GM04503 (cell line): ENCODE results near the gene ALDH4A1.

Source experiments
- DNase-seq: peaks from one replicate; pipeline ENCODE4 v3.0.0-alpha.2; 2012; ENCODE audit warnings: low read depth

The ALDH4A1 gene

GRCh38 chr1:18921516-18922251 is 19.3 kb upstream of the ALDH4A1 start:
- DNase-seq, result no peak

GRCh38 chr1:18920931-18921330 is 18.6 kb upstream of the ALDH4A1 start:
- DNase-seq, result no peak

DNA sequence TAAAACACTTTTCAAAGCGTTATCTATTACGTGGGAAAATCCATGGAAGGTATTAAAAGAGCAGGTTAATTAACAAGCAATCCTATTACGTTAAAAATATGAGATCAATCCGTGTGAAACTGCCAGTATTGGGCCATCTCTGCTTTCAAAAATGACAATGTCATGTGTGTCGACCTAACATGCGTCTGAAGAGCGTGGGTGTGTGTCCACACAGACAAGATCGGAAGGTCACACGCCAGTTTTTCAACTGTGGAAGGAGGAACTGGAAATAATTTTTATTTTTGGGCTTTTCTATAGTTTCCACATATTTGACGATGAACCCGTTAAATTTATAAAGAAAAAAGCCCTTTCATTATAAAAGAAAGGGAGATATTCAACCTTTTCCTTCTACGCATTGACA is 17.6 kb upstream of the ALDH4A1 start:
- DNase-seq, result no peak

DNA sequence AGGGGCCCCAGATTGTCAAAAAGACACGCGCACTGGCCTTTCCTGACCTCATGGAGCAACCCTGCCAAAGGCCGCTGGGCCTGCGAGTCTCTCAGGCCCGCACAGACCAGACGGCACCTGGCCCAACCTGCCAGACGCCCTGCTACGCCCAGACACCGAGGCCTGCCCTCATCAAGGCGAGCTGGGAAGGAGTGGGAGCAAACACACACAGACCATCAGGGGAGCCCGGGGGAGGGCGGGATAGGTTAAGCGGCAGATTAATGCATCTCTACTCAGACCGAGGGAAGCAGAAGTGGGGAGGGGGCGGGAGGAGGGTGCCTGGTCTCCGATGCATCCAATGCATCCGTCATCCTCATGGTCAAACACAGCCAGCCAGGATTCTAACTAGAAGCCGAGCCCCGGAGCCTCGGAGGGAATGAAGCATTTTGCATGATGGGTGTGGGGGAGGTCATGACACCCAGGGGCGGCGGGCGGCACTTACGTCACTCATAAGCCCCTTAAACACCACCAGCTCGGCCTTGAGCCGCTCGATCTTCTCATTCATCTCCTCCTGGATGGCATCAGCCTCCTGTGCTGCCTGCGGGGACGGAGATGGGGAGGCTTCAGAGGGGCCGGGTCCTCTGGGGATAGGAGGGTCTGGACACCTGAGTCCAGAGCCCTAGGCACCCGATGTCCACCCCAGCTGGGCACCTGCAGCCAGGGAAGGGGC is 17.0 kb upstream of the ALDH4A1 start:
- DNase-seq, result no peak

- no peak for DNase-seq
These were observed 16.1 kb upstream of the ALDH4A1 start for GRCh38 chr1:18918417-18918816.

DNA sequence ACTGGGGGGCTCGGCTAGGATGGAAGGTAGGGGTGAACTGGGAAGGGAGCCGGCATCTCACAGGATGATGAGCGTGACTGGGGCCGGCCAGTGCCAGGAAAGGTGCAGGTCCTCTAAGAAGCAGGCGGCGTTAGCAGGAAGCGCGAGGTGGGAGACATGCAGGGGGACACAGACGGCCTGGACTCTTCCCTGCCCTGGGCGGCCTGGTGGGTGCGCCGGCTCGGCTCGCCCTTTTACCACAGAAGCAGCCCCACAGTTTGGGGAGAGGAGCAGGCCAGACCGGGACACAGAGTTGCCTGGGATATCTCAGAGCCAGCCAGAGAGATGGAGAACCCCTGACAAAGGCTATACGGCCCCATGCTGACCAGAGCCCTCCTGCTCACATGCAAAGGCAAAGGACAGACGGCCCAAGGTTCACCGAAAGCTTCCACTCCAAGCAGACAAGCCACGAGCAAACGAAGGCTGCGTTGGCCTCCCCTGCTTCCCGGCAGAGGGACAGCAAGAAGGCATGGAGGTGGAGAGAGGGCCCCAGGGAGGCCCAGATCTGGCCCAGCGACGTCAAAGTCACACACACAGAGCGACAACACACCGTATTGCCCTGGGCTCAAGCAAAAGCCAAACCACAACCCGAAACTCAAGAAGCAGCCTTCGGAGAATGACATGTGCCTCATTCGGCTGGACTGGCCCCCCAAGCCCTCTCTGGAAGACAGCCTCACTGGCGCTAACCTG is 14.9 kb upstream of the ALDH4A1 start:
- DNase-seq, result no peak

DNA sequence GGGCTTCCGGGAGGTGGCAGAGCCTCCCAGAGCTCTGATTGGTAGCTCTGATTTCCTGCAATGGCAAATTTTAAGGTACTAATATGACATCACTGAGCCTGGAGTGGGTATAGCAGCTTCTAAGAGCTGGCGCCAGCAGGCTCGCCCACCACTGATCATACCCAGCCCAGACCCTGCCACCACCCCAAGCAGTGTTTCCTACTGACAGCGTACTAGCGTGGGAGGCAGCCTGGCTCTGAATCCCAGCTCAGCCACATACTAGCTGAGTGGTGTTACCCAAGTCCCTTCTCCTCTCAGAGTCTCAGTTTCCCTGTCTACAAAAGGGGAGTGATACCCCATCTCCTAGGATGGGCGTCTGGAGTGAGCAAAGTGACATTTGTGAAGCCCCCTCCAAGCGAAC is 13.0 kb upstream of the ALDH4A1 start:
- no peak for DNase-seq

DNA sequence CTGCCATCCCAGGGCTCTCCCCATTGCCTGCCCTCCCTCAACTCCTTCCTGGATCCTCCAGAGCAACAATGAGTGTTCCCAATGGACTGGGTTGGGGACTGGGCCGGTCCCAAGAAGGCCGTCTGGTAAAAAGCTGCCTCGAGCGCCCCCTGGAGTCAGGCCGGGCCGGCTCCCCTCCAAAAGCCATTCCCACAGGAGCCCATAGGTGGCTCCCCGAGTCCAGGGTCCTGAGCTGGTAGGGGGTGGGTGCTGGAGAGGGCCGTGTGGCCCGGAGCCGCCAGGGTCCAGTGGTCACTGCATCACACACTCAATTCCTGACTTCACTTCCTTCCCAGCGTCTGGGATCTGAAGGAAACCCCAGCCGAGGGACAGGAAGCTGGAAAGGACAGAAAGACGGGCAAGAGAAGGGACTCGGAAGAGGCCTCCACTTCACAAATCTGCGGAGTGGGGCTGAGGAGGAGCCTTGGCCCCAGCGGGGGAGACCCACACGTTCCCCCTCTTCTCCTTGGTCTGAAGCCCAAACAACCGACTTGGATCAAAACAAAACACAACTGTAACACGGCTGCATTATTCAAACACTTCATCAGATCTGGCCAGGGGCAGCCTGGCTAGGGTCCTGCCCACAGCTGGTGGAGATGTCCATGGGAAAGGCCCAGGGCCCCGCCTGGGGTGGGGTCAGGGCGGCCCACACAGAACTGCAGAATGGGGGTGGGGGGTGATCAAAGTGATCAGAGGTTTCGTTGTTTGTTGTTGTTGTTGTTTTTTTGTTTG is 10.9 kb upstream of the ALDH4A1 start:
- DNase-seq, result no peak

DNA sequence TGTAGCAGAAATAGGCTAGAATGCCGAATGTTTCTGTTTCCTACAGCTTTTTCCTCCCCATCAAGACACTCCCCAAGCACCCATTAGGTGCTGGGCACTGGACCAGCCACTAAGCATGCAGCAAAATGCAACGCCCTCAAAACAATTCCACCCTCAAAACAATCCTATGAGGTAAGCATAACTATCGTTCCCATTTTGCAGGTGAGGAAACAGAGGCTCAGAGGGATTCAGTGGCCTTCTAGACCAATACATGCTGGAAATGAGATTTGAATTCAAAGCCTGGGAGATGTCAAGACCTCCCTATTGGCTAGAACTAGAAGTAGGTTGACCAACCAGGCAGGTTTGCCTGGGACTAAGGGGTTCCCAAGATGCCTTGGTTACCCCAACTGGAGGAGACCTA is 10.2 kb upstream of the ALDH4A1 start:
- DNase-seq, result no peak

- no peak for DNase-seq
These were observed 6.8 kb upstream of the ALDH4A1 start for GRCh38 chr1:18908911-18909771.

DNA sequence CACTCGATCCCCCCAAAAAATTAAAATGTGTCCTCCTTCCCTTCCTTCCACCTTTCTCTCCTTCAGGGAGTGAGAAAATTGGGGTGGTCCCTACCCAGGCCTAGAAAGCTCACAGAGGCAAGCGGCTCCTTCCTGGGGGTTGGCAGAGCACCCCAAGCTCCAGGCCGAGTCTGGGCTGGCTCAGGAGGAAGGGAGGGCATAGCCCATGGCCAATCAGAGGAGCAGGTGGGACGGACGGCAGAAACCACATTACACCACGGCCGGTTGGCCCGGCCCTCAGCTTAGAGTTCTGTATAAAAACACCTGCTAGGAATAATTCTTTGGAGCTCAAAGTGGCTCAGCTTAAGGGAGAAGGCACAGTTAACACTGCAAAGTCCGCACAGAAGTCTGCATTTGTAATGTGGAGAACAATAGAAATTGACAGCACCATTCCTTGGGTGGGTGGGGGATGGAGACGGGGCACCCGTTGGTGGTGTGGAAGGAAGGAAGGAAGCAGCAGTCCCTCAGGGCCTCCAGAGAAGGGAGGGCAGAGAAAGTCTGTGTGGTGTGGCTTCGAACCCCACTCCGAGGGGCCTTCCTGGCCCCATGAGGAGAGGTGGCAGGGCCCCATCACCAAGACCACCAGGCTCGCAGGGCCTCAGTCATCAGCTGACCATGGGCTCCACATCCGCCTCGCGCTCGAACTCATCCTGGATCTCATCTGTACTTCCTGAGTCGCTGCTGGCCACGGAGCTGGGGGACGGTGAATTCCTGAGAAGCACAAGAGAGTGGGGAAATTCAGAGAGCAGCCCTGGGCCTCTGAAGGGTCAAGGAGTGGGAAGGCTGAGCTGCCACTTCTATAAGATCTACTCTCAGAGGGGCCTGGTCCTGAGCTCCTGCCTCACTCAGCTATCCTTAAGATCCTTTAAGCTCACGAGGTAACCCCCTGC is 5.8 kb upstream of the ALDH4A1 start:
- DNase-seq, result no peak

GRCh38 chr1:18907021-18907916 is 4.9 kb upstream of the ALDH4A1 start:
- no peak for DNase-seq

DNA sequence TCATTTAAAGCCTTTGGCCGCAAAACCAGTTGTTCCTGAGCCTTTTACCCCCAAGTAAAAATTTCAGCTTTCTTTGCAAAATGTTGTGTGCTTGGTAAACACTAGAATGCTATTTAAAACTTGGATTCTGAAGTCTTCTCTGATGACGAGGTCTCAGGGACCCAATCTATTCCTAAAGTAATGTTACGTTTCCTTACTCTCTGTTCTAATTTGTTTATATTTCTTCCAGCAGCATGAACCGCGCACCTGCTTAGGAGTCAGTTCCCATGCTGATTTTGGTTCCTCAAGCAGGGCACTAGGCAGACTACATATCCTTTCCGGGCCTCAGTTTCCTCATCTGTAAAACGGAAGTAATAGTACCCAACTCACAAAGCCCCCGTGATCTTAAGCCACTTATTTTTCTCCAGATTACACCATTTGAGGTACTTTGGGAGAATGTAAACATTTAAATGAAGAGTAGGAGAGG is 969 bp upstream of the ALDH4A1 start:
- DNase-seq, result no peak

DNA sequence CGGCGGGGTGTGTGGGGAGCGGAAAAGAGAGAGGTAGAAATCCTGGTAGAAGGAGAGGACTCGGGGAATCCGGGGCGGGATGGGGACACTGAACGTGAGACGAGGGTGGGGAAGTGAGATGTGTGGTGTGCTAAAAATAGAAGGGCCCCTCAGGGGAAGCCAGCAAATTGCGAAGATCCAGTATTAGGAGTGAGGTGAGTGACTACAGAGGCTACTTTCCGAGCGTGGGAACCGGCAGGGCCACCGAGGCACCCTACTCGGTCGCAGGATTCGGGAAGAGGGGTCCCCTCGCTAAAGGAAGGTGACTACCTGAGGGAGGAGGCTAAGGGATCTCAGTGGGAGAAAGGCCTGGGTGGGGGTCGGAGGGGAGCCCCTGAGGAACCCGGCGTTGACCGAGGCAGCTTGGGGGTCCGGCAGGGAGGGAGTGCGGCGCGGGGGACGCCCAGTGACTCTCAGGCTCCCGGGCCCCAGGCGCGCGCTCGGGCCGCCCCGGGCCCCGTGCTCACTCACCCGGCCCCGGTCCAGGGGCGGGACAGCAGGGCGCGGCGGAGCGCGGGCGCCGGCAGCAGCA is 318 bp downstream of the ALDH4A1 start:
- no peak for DNase-seq

DNA sequence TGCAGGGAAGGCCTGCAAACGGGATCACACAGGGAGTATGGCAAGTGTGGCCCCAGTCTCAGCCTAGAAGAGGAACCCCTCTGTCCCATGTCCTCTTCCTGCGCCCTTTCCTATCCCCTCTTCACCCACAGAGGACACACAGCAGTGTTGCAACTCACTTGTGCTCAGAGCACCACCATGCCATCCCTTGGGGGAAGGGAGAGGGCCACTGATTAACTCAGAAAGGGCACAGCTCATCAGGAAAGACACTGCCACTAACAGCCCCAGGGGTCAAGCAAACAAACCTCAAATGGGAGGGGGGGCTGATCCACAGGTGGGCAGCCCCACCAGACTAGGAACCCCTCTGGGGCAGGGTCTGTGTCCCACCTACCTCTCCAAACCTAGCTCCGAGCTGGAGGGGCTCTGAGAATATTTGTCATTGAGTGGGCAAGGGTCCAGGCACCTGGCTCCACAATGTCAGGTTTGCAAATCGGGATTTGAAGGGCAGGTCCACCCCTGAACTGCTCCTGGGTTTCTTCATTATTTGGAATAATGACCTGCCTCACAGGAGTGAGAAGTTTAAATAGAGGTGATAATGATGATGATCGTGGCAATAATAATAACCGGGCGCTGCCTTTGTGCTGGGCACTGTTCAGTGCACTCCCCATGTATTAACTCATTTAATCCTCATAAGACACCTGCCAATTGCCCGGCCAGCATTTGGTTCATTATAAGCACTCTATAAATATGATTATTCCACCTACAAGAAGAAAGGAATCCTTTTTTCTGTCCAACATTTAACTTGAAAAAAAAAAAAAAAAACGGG is 1.0 kb downstream of the ALDH4A1 start:
- no peak for DNase-seq

DNA sequence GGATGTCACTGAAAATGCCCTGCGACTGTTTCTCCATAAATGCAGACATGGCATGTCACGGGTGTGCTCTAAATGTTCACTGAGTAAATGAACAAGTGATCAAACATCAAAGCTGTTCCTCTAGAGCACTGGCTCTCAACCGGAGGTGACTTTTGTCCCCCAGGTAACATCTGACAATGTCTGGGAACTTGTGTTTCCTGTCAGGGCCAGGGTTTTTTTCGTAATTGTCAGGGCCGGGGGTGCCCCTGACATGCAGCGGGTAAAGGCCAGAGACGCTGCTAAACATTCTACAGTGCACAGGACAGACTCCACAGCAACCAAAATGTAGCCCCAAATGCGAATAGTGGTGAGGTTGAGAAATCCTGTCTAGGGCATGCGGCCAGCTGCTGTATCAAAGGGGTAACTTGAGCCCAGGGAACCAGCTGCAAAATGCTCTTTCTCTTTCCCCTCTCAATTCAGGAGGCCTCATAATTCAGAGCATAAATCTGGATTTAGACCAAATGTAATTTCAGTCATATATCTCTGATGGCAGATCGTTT is 2.0 kb downstream of the ALDH4A1 start:
- DNase-seq, result no peak

DNA sequence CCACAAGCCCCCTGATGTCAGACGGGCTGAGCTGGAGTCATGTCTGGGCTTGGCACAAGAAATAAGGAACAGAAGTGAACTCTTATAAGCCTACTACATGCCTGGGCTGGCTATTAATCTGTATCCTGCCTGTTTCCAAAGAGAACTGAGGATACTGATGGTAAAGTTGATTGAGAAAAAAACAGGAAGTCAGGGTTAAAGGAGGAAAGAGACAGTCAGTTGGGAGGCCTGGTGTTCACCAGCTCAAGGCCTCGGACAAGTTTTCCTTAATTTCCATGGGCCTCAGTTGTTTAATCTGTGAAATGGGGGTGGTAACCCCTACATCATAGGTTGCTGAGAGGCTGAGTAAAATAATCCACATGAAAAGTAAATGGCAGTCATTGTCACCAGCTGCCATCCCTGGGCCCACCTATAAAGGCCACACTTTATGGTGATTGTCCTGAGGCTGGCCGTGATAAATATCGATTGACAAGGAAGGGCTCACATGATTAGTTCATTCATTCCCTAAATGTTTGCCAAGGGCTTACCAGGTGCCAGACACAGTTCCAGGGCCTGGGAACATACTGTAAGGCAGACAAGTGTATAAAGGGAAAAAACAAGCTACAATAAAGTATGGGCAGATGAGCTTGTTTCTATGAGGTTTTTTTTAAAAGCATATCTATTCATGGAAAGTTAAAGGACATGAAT is 2.8 kb downstream of the ALDH4A1 start:
- no peak for DNase-seq
